Glutamatergic neuron (in vitro differentiated cells): ENCODE data around the gene BIK. TPM values are rescaled to one million over a fixed set of nuclear protein-coding genes. Genes with fewer than 3 reads are reported as not detected.

ENCODE experiments used
- DNase-seq: peaks from one replicate; pipeline ENCODE4 v3.0.0; 2022
- H3K27ac Mint-ChIP-seq: one replicate; pipeline ENCODE4 v1.8.0; 2020; ENCODE audit warnings: mild to moderate bottlenecking, mixed read lengths, inconsistent platforms; ENCODE audit not compliant: unreplicated experiment
- H3K27me3 Mint-ChIP-seq: one replicate; pipeline ENCODE4 v1.8.0; 2020; ENCODE audit warnings: mild to moderate bottlenecking, moderate library complexity, mixed read lengths, inconsistent platforms; ENCODE audit not compliant: unreplicated experiment
- H3K36me3 Mint-ChIP-seq: one replicate; pipeline ENCODE4 v1.8.0; 2020; ENCODE audit warnings: mild to moderate bottlenecking, mixed read lengths, inconsistent platforms; ENCODE audit not compliant: unreplicated experiment
- H3K4me1 Mint-ChIP-seq: one replicate; pipeline ENCODE4 v1.8.0; 2020; ENCODE audit warnings: mild to moderate bottlenecking, low read depth, mixed read lengths, inconsistent platforms; ENCODE audit not compliant: unreplicated experiment
- H3K4me3 Mint-ChIP-seq: one replicate; pipeline ENCODE4 v1.8.0; 2020; ENCODE audit warnings: mild to moderate bottlenecking, mixed read lengths, inconsistent platforms; ENCODE audit not compliant: unreplicated experiment
- H3K9me3 Mint-ChIP-seq: one replicate; pipeline ENCODE4 v1.8.0; 2020; ENCODE audit warnings: mild to moderate bottlenecking, moderate library complexity, mixed read lengths, inconsistent platforms; ENCODE audit not compliant: unreplicated experiment
- total RNA-seq: library from RNA; stranded (reverse); fragmentation: NEBNext Ultra II Directional; extraction: Animal tissue kit (Norgen Biotek cat#: 25700); gene quantifications from one replicate; pipeline ENCODE4 v1.2.1, GENCODE V29; 2021; ENCODE audit not compliant: unreplicated experiment
- TF ChIP-seq, protein P1 (sequence below): fragments of 200-600 bp; sonication (generic); IDR thresholded peaks from one replicate; pipeline ENCODE4 v1.5.0; 2021; ENCODE audit not compliant: partially characterized antibody, unreplicated experiment

Gene BIK
- total RNA-seq, 1 donor from 2014 or later, result 17.3 TPM

DNA sequence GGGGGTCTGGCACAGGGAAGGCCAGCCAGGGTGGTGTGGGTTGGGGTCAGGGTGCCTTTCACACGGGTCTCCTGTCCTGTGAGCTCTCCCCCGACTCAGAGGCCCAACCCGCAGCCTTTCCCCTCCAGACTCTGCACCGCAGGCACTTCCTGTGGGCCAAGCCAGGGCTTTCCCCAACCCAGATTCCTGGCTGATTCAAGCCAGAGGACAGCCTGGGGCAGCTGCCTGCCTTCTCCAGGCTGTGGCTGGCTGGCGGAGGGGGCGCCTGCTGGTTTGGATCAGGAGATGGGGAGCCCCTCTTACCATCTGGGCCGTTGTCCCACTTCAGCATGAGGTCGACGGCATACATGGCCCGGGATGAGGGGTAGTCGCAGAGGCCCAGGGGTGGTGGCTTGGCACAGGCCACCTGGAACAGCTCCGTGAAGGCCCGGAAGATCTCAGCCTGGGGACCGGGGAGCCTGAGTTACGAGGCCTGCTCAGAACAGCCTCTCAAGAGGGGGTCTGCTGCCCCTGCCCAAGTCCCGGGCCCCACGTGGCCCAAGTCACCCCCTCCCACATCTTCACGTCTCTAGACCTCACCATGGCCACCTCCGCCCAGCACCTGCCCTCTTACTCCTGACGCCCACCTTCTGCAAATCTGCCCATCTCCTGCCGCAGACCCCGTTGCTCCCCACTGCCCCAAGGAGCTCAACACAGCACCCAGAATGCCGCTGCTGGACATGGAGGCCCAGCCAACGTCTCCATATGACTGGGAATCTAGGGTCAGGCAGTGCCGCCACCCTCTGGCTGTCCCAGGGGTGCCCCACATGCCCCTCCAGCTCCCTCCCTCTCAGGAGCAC lies 58.1 kb downstream of the BIK start:
- Mint-ChIP-seq H3K4me3 (no peak overlapping the region), H3K27me3 (peaks cover 11% of the 10 kb centered on the region), H3K9me3 (no peaks in the 10 kb centered on the region), H3K36me3 (no peaks in the 10 kb centered on the region), H3K4me1 (peaks cover 4% of the 10 kb centered on the region), H3K27ac (no peak overlapping the region)
- DNase-seq, result no peak
- TF ChIP-seq, protein P1, sequence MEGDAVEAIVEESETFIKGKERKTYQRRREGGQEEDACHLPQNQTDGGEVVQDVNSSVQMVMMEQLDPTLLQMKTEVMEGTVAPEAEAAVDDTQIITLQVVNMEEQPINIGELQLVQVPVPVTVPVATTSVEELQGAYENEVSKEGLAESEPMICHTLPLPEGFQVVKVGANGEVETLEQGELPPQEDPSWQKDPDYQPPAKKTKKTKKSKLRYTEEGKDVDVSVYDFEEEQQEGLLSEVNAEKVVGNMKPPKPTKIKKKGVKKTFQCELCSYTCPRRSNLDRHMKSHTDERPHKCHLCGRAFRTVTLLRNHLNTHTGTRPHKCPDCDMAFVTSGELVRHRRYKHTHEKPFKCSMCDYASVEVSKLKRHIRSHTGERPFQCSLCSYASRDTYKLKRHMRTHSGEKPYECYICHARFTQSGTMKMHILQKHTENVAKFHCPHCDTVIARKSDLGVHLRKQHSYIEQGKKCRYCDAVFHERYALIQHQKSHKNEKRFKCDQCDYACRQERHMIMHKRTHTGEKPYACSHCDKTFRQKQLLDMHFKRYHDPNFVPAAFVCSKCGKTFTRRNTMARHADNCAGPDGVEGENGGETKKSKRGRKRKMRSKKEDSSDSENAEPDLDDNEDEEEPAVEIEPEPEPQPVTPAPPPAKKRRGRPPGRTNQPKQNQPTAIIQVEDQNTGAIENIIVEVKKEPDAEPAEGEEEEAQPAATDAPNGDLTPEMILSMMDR, result no peak

DNA sequence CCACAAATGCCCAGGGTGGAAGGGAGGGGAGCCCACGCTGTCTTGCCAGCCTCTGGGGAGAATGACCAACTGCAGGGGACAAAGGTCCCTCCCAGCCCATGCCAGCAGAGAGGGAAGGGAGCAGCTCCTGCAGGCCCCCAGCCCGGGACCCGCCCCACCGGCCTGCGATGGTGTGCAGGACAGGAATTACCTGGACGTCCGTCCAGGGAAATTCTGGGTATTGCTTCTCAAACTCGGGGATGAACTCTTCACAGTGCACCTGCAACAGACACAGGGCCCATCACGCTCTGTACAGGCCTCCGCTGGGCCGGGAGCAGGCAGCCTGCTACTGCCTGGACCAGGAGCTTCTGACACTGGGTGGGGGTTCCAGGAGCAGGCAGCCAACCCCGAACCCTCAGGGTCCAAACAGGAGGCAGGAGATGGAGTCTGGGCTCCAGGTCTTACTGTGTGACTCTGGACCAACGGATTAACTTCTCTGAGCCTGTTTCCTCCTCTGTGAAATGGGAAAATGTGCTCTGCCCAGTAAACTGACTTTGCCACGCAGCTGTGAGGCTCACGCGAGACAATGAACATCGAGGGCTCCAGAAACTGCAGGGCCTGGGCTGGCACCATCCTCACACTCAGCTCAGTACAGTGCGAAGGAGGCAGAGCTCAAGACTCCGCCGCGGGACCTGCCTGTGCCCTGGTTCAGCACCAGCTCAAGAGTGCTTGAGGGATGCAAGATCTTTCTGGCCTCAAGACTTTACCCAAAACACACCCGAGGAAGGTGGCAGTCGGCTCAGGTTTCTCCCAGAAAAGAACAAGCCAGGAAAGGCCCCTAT lies 59.0 kb downstream of the BIK start:
- no peak overlapping the region for H3K4me3 Mint-ChIP-seq
- H3K9me3 Mint-ChIP-seq, result no peaks in the 10 kb centered on the region
- no peak overlapping the region for H3K27ac Mint-ChIP-seq
- TF ChIP-seq, protein P1, result no peak
- H3K27me3 Mint-ChIP-seq, result peaks cover 7% of the 10 kb centered on the region
- no peaks in the 10 kb centered on the region for H3K36me3 Mint-ChIP-seq
- no peak for DNase-seq
- H3K4me1 Mint-ChIP-seq, result no peaks in the 10 kb centered on the region

DNA sequence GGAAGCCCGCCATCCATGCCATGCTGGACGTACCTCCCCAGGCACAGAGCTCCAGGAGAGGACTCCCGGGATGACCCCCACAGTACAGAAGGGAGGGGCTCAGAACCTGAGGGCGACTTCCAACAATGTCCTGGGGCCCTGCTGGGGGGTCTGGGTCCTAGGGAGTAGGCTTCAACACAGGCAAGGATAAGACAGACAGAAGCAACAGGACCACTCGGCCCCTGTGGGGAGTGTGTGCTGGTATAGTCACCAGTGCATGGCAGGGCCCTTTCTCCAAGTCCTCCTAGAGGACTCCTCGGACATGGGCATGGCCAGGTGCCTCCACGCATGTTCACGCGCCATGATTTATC lies 59.6 kb downstream of the BIK start:
- Mint-ChIP-seq H3K36me3 (no peaks in the 10 kb centered on the region), H3K9me3 (no peaks in the 10 kb centered on the region), H3K27ac (no peak overlapping the region), H3K4me1 (no peaks in the 10 kb centered on the region), H3K4me3 (no peak overlapping the region), H3K27me3 (peaks cover 5% of the 10 kb centered on the region)
- DNase-seq, result no peak
- TF ChIP-seq, protein P1, result no peak

DNA sequence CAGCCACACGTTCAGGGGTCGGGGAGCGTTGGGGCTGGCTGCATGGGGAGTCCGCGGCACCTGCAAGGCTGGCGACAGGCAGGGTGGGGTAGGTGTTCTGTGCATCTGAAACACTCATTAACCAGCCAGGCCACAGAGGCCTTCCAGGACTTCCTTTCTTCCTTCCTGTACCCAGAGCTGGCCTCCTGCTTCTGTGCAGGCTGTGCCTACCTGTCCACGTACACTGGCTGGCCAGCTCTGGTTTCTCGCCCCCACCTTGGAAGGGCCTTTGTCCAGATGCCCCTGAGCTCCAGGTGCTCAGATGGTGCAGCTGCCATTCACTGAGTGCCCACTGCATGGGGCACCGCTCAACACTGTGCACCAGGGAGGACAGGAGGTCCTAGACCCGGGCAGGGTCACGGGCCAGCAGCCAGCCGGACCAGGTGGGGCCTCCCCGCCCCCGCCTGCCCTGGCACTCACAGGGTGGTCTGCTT lies 60.5 kb downstream of the BIK start:
- no peaks in the 10 kb centered on the region for H3K36me3 Mint-ChIP-seq
- no peak for DNase-seq
- TF ChIP-seq, protein P1, result no peak
- H3K9me3 Mint-ChIP-seq, result no peaks in the 10 kb centered on the region
- no peaks in the 10 kb centered on the region for H3K4me1 Mint-ChIP-seq
- peaks cover 6% of the 10 kb centered on the region for H3K27me3 Mint-ChIP-seq
- no peak overlapping the region for H3K4me3 Mint-ChIP-seq
- no peak overlapping the region for H3K27ac Mint-ChIP-seq
